ENCODE data around the gene C11orf97. TPM values are rescaled to one million over a fixed set of nuclear protein-coding genes. Genes with fewer than 3 reads are reported as not detected.

C11orf97 gene
- total and polyA plus RNA-seq, 2 donors (not counting 3 experiments of a cell fraction or from before 2014, with no cell fraction given): not detected

GRCh38 chr11:94521684-94522083 is 9.4 kb downstream of the C11orf97 start:
- Histone ChIP-seq H3K79me2 (ENCODE audit: control insufficient read depth, insufficient read depth, low read length) (no peaks in the 10 kb centered on the region), H3K9me3 (replicated peaks; ENCODE audit: control insufficient read depth, insufficient read depth, low read length) (no peaks in the 10 kb centered on the region), H3K36me3 (ENCODE audit: control insufficient read depth in 2 of 2, extremely low read depth in 1 of 2, insufficient read depth in 2 of 2, low read length in 2 of 2) (no peaks in the 10 kb centered on the region), H3K27ac (ENCODE audit: insufficient read depth, low read depth, low read length) (no peak overlapping the region), H3K4me3 (replicated peaks in 1 of 3; ENCODE audit: insufficient read depth in 1 of 3, low read depth in 1 of 3, low read length in 3 of 3) (no peak overlapping the region), H3K9ac (replicated peaks; ENCODE audit: extremely low read depth, insufficient read depth, low read length) (no peak overlapping the region), H3K9me1 (replicated peaks; ENCODE audit: control insufficient read depth, extremely low read depth, insufficient read depth, low read length) (no peaks in the 10 kb centered on the region), H2AFZ (ENCODE audit: low read depth, low read length) (no peak overlapping the region), H3K4me1 (ENCODE audit: control insufficient read depth, extremely low read depth, insufficient read depth, low read length) (no peaks in the 10 kb centered on the region), H3K4me2 (ENCODE audit: insufficient read depth, low read length) (no peak overlapping the region), H4K20me1 (replicated peaks; ENCODE audit: control insufficient read depth, extremely low read depth, insufficient read depth, low read length) (no peaks in the 10 kb centered on the region), H3K27me3 (ENCODE audit: control insufficient read depth in 2 of 2, insufficient read depth in 2 of 2, low read length in 2 of 2) (peaks cover 1 to 7% of the 10 kb centered on the region in 2 experiments)
- ChIA-PET POLR2A (no interaction called here), CTCF (interaction anchor here (0.7 to 2.1 kb wide), 18 partner anchors 9 to 1904 kb away, joined by 3 to 22 read pairs (median 4); partner anchors contain the start of genes C11orf97 and FUT4)
- dilution Hi-C loops (cut with MboI; ENCODE audit: extremely low pct_ligation_motif_present, low sequenced_read_pairs) (no loop called here), intact Hi-C loops (cut with micrococcal nuclease) (loop anchor here (1.0 to 5.0 kb wide), 2 partner anchors 376 to 1906 kb away; no protein-coding TSS in a partner anchor)
- no TSS peak for BruUV-seq (replicated peaks)
- TF ChIP-seq CTCF (IDR thresholded peaks at IDR 0.05; ENCODE audit: extremely low read depth in 1 of 2, insufficient read depth in 1 of 2, low read depth in 1 of 2, low read length in 2 of 2) (peak; percentile 18 to 47), EZH2 (IDR thresholded peaks at IDR 0.05; ENCODE audit: borderline replicate concordance, low read depth, low read length, severe bottlenecking) (no peak)
- DNase-seq (ENCODE audit: low read depth, low spot score) (no peak), FAIRE-seq (no peak)

DNA sequence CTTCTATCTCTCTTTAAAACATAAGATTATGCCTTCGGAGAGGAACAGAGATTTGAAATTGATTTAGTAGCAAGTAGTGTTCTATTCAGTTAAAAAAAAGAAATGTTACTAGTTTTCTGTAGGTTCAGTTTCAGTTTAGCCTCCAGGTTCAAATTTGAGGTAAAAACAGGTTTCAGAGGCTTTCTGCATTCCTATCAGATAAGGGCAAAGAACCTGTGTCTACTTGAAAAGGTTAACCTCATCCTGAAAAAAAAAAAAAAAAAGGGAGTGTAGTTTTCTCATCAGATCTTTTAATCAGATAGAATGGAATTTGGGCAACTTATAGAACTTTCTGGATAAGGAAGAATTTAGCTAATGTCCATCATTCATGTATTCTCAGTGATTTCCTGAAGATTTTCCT is 12.1 kb downstream of the C11orf97 start:
- Histone ChIP-seq H3K4me1 (ENCODE audit: control insufficient read depth, extremely low read depth, insufficient read depth, low read length) (no peaks in the 10 kb centered on the region), H3K27me3 (ENCODE audit: control insufficient read depth in 2 of 2, insufficient read depth in 2 of 2, low read length in 2 of 2) (peaks cover 0 to 3% of the 10 kb centered on the region in 2 experiments), H2AFZ (ENCODE audit: low read depth, low read length) (no peak overlapping the region), H3K36me3 (ENCODE audit: control insufficient read depth in 2 of 2, extremely low read depth in 1 of 2, insufficient read depth in 2 of 2, low read length in 2 of 2) (no peaks in the 10 kb centered on the region), H3K4me3 (replicated peaks in 1 of 3; ENCODE audit: insufficient read depth in 1 of 3, low read depth in 1 of 3, low read length in 3 of 3) (no peak overlapping the region), H3K9me3 (replicated peaks; ENCODE audit: control insufficient read depth, insufficient read depth, low read length) (no peaks in the 10 kb centered on the region), H3K9ac (replicated peaks; ENCODE audit: extremely low read depth, insufficient read depth, low read length) (no peak overlapping the region), H4K20me1 (replicated peaks; ENCODE audit: control insufficient read depth, extremely low read depth, insufficient read depth, low read length) (no peaks in the 10 kb centered on the region), H3K4me2 (ENCODE audit: insufficient read depth, low read length) (no peak overlapping the region), H3K27ac (ENCODE audit: insufficient read depth, low read depth, low read length) (no peak overlapping the region), H3K79me2 (ENCODE audit: control insufficient read depth, insufficient read depth, low read length) (no peaks in the 10 kb centered on the region), H3K9me1 (replicated peaks; ENCODE audit: control insufficient read depth, extremely low read depth, insufficient read depth, low read length) (no peaks in the 10 kb centered on the region)
- FAIRE-seq: no peak
- CTCF ChIA-PET: interaction anchor here (0.8 kb wide), 1 partner anchor 79 kb away, joined by 3 read pairs; no protein-coding TSS in a partner anchor
- BruUV-seq (replicated peaks): no TSS peak
- dilution Hi-C loops (cut with MboI; ENCODE audit: extremely low pct_ligation_motif_present, low sequenced_read_pairs) (no loop called here), intact Hi-C loops (cut with micrococcal nuclease) (loop anchor here (5.0 kb wide), 1 partner anchor 1903 kb away; no protein-coding TSS in a partner anchor)
- no peak for TF ChIP-seq MYC (IDR thresholded peaks at IDR 0.05; ENCODE audit: low read depth, low read length)
- TF ChIP-seq FOS (IDR thresholded peaks at IDR 0.05; ENCODE audit: borderline replicate concordance, insufficient read depth, low read length): no peak
- TF ChIP-seq CTCF (IDR thresholded peaks at IDR 0.05; ENCODE audit: extremely low read depth in 1 of 2, insufficient read depth in 1 of 2, low read depth in 1 of 2, low read length in 2 of 2): no peak
- no peak for TF ChIP-seq JUN (IDR thresholded peaks at IDR 0.05; ENCODE audit: borderline replicate concordance, insufficient read depth, insufficient read length, low read depth)
- no peak for TF ChIP-seq POLR2A (IDR thresholded peaks at IDR 0.05; ENCODE audit: low read depth, low read length)
- no peak for TF ChIP-seq POLR2AphosphoS5 (IDR thresholded peaks at IDR 0.05; ENCODE audit: insufficient read depth, low read depth, low read length)
- TF ChIP-seq GATA2 (IDR thresholded peaks at IDR 0.05; ENCODE audit: insufficient read depth, insufficient read length, low read depth, low read length): no peak
- TF ChIP-seq, protein P1, sequence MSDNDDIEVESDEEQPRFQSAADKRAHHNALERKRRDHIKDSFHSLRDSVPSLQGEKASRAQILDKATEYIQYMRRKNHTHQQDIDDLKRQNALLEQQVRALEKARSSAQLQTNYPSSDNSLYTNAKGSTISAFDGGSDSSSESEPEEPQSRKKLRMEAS (IDR thresholded peaks at IDR 0.05; ENCODE audit: insufficient read depth, insufficient read length): no peak
- no peak for TF ChIP-seq EZH2 (IDR thresholded peaks at IDR 0.05; ENCODE audit: borderline replicate concordance, low read depth, low read length, severe bottlenecking)
- no peak for DNase-seq (ENCODE audit: low read depth, low spot score)
- POLR2A ChIA-PET: no interaction called here
